Mesothelial cell of epicardium (in vitro differentiated cells): ENCODE measurements around the gene ZBTB21. TPM values are rescaled to one million over a fixed set of nuclear protein-coding genes. Genes with fewer than 3 reads are reported as not detected.

Source experiments
- DNase-seq, 2 experiments: peaks; one replicate each; pipeline ENCODE4 v3.0.0; 2021; ENCODE audit warnings: low spot score in 2 of 2; ENCODE audit not compliant: unreplicated experiment in 2 of 2
- H3K27ac Mint-ChIP-seq: 2 replicates; pipeline ENCODE4 v1.8.0; 2021; ENCODE audit warnings: mixed read lengths
- H3K27me3 Mint-ChIP-seq: 2 replicates; pipeline ENCODE4 v1.8.0; 2021; ENCODE audit warnings: low read depth, mixed read lengths
- H3K36me3 Mint-ChIP-seq: 2 replicates; pipeline ENCODE4 v1.8.0; 2021; ENCODE audit warnings: mixed read lengths
- H3K4me1 Mint-ChIP-seq: 2 replicates; pipeline ENCODE4 v1.8.0; 2021; ENCODE audit warnings: mixed read lengths
- H3K4me3 Mint-ChIP-seq: 2 replicates; pipeline ENCODE4 v1.8.0; 2021; ENCODE audit warnings: mild to moderate bottlenecking, moderate library complexity, mixed read lengths
- H3K9me3 Mint-ChIP-seq: 2 replicates; pipeline ENCODE4 v1.8.0; 2021; ENCODE audit warnings: mixed read lengths
- CTCF ChIP-seq: fragments of 200-600 bp; sonication (generic); IDR thresholded peaks from one replicate; pipeline ENCODE4 v1.5.0; 2021; ENCODE audit warnings: antibody characterized with exemption; ENCODE audit not compliant: unreplicated experiment
- total RNA-seq: library from RNA; stranded (reverse); gene quantifications from 3 replicates; pipeline ENCODE4 v1.2.1, GENCODE V29; 2021

ZBTB21 gene
- total RNA-seq, 1 donor from 2014 or later: 17.4 TPM

GRCh38 chr21:42022091-42022430 lies 11.9 kb upstream of the ZBTB21 start:
- H3K4me3 Mint-ChIP-seq: no peak overlapping the region
- H3K4me1 Mint-ChIP-seq: peaks cover 10% of the 10 kb centered on the region
- no peak overlapping the region for H3K27ac Mint-ChIP-seq
- no peak for DNase-seq
- no peaks in the 10 kb centered on the region for H3K9me3 Mint-ChIP-seq
- peaks cover 7% of the 10 kb centered on the region for H3K27me3 Mint-ChIP-seq
- no peaks in the 10 kb centered on the region for H3K36me3 Mint-ChIP-seq
- no peak for TF ChIP-seq CTCF

DNA sequence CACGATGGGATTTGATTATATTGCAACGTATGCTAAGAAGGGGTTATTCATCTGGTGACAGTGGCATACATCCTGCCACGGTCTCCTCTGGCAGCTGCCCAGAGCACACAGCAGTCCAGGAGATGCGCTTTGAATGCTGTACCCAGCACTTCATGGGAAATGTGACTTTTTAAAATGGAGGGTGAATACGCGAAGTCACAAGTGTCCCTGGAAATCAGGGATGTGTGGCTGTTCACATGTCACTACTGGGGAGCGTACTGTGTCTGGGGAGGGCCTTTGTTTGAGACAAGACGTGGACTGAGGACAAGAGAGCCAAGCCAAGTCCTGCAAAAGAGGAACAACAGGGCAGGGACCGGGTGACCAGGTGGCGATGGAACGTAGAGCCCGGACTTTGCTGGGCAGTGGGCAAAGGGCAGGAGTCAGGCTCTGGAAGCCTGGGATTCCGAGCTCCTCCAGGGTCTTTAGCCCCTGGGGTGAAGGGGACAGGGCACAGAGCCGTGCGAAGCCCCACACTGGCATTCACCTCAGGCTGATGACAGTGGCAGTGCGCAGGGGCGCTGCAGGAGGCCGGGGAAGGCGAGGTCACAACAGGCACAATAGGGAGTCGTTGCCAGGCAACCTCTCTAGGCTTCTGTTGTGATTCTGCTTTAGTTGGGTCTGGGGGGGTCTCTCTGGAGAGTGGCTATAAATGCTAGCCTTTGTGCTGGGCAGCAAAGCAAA lies 11.4 kb upstream of the ZBTB21 start:
- H3K4me3 Mint-ChIP-seq: no peak overlapping the region

GRCh38 chr21:42019706-42020105 lies 9.5 kb upstream of the ZBTB21 start:
- Mint-ChIP-seq H3K36me3 (no peaks in the 10 kb centered on the region), H3K9me3 (peaks cover 3% of the 10 kb centered on the region), H3K4me1 (no peaks in the 10 kb centered on the region), H3K4me3 (no peak overlapping the region), H3K27me3 (peaks cover 9% of the 10 kb centered on the region), H3K27ac (no peak overlapping the region)
- no peak for DNase-seq
- no peak for TF ChIP-seq CTCF

More for the DNA sequence above, 11.4 kb upstream of the ZBTB21 start:
- Mint-ChIP-seq H3K27ac (no peak overlapping the region), H3K4me1 (peaks cover 10% of the 10 kb centered on the region), H3K9me3 (no peaks in the 10 kb centered on the region), H3K27me3 (peaks cover 7% of the 10 kb centered on the region), H3K36me3 (no peaks in the 10 kb centered on the region)
- DNase-seq: no peak
- no peak for TF ChIP-seq CTCF

- no peak overlapping the region for H3K27ac Mint-ChIP-seq
- TF ChIP-seq CTCF: no peak
- peaks cover 10% of the 10 kb centered on the region for H3K27me3 Mint-ChIP-seq
- H3K9me3 Mint-ChIP-seq: peaks cover 5% of the 10 kb centered on the region
- DNase-seq: no peak
- no peaks in the 10 kb centered on the region for H3K4me1 Mint-ChIP-seq
- H3K4me3 Mint-ChIP-seq: no peak overlapping the region
- H3K36me3 Mint-ChIP-seq: no peaks in the 10 kb centered on the region
Measured at GRCh38 chr21:42019101-42019605, 9.0 kb upstream of the ZBTB21 start.

- no peak for TF ChIP-seq CTCF
- Mint-ChIP-seq H3K9me3 (peaks cover 5% of the 10 kb centered on the region), H3K27ac (no peak overlapping the region), H3K27me3 (peaks cover 25% of the 10 kb centered on the region), H3K4me3 (no peak overlapping the region), H3K4me1 (no peaks in the 10 kb centered on the region), H3K36me3 (no peaks in the 10 kb centered on the region)
- DNase-seq: no peak
Measured at GRCh38 chr21:42017022-42017421, 6.9 kb upstream of the ZBTB21 start.
